Measurements from ENCODE around the gene KCNJ12. TPM values are rescaled to one million over a fixed set of nuclear protein-coding genes. Genes with fewer than 3 reads are reported as not detected.

Gene KCNJ12
- total and polyA plus RNA-seq, 2 experiments from 2014 or later: 0.61 to 2.4 TPM

GRCh38 chr17:21362331-21362931 lies 13.7 kb upstream of the KCNJ12 start:
- TF ChIP-seq ETS1 (IDR thresholded peaks at IDR 0.05) (no peak), CTCF (conservative IDR thresholded peaks at IDR 0.05; ENCODE audit: low read depth in 2 of 2) (no peak), ZNF114 (CRISPR knock-in tag; IDR thresholded peaks at IDR 0.05) (no peak), ZNF462 (CRISPR knock-in tag; IDR thresholded peaks at IDR 0.05) (no peak), NANOG (IDR thresholded peaks at IDR 0.05; ENCODE audit: borderline replicate concordance) (no peak), CREB1 (CRISPR knock-in tag; IDR thresholded peaks at IDR 0.05; ENCODE audit: low read depth) (no peak), EZH2 (IDR thresholded peaks at IDR 0.05; ENCODE audit: low read depth, unreplicated experiment) (no peak), STAT1 (IDR thresholded peaks at IDR 0.05; ENCODE audit: unreplicated experiment) (no peak), EZH2phosphoT487 (IDR thresholded peaks at IDR 0.05; ENCODE audit: unreplicated experiment) (no peak), REST (IDR thresholded peaks at IDR 0.05; ENCODE audit: unreplicated experiment) (no peak), JUNB (IDR thresholded peaks at IDR 0.05; ENCODE audit: unreplicated experiment) (no peak), POLR2AphosphoS5 (IDR thresholded peaks at IDR 0.05; ENCODE audit: low read depth) (no peak), ZNF331 (CRISPR knock-in tag; IDR thresholded peaks at IDR 0.05; ENCODE audit: low read depth) (no peak)
- H3K27me3 ChIP-seq (ENCODE audit: insufficient read depth): no peaks in the 10 kb centered on the region
- peaks cover 15% of the 10 kb centered on the region for H3K4me1 Mint-ChIP-seq
- no peaks in the 10 kb centered on the region; the same call in 1 of the 2 replicates for H3K4me1 ChIP-seq (ENCODE audit: insufficient read depth)
- H3K27me3 Mint-ChIP-seq (ENCODE audit: insufficient read depth, low read depth, poor library complexity): peaks cover 5% of the 10 kb centered on the region
- H3K9me2 ChIP-seq (ENCODE audit: insufficient read depth): no peaks in the 10 kb centered on the region; the same call in 1 of the 2 replicates
- H3K36me3 Mint-ChIP-seq (ENCODE audit: low read depth): no peaks in the 10 kb centered on the region; the same call in 2 of the 3 replicates
- H3K79me2 ChIP-seq (replicated peaks; ENCODE audit: insufficient read depth): no peaks in the 10 kb centered on the region
- no peak overlapping the region for H2AFZ ChIP-seq
- H3K27ac ChIP-seq (ENCODE audit: low read depth): no peak overlapping the region
- no peak overlapping the region for H3K4me3 Mint-ChIP-seq
- no peaks in the 10 kb centered on the region for H4K20me1 ChIP-seq (replicated peaks; ENCODE audit: insufficient read depth)
- no peak overlapping the region for H3K27ac Mint-ChIP-seq
- DNase-seq (ENCODE audit: low spot score) (no peak), ATAC-seq (no peak)
- no peaks in the 10 kb centered on the region for H3K36me3 ChIP-seq (ENCODE audit: insufficient read depth)
- H3K4me3 ChIP-seq: no peak overlapping the region
- H3K4me2 ChIP-seq: no peak overlapping the region
- H3F3A ChIP-seq (replicated peaks; ENCODE audit: low read depth): no peaks in the 10 kb centered on the region
- H3K9me3 Mint-ChIP-seq: no peaks in the 10 kb centered on the region

Data from GM23338 (cell line).